ENCODE measurements around the gene FYN.

FYN gene

GRCh38 chr6:111702268-111702667 lies 171.0 kb downstream of the FYN start:
- Mint-ChIP-seq H3K4me1 (ENCODE audit: low read depth) (peaks cover 13% of the 10 kb centered on the region), H3K9me3 (no peaks in the 10 kb centered on the region), H3K36me3 (ENCODE audit: low read depth) (peaks cover 39% of the 10 kb centered on the region), H3K4me3 (no peak overlapping the region), H3K27me3 (ENCODE audit: low read depth) (no peaks in the 10 kb centered on the region), H3K27ac (no peak overlapping the region)
- DNase-seq (ENCODE audit: low spot score) = no peak

GRCh38 chr6:111701146-111701545 lies 172.1 kb downstream of the FYN start:
- Mint-ChIP-seq H3K4me1 (ENCODE audit: low read depth) (peaks cover 13% of the 10 kb centered on the region), H3K9me3 (no peaks in the 10 kb centered on the region), H3K27me3 (ENCODE audit: low read depth) (no peaks in the 10 kb centered on the region), H3K4me3 (no peak overlapping the region), H3K27ac (no peak overlapping the region), H3K36me3 (ENCODE audit: low read depth) (peaks cover 38% of the 10 kb centered on the region)
- DNase-seq (ENCODE audit: low spot score) = no peak

- DNase-seq (ENCODE audit: low spot score) = no peak
- peaks cover 39% of the 10 kb centered on the region for H3K36me3 Mint-ChIP-seq (ENCODE audit: low read depth)
- H3K27ac Mint-ChIP-seq = no peak overlapping the region
- peaks cover 13% of the 10 kb centered on the region for H3K4me1 Mint-ChIP-seq (ENCODE audit: low read depth)
- H3K9me3 Mint-ChIP-seq = no peaks in the 10 kb centered on the region
- no peak overlapping the region for H3K4me3 Mint-ChIP-seq
- no peaks in the 10 kb centered on the region for H3K27me3 Mint-ChIP-seq (ENCODE audit: low read depth)
Measured at GRCh38 chr6:111700135-111700690, 173.0 kb downstream of the FYN start.

- Mint-ChIP-seq H3K36me3 (ENCODE audit: low read depth) (peaks cover 47% of the 10 kb centered on the region), H3K27ac (no peak overlapping the region), H3K4me1 (ENCODE audit: low read depth) (peaks cover 13% of the 10 kb centered on the region), H3K27me3 (ENCODE audit: low read depth) (no peaks in the 10 kb centered on the region), H3K9me3 (no peaks in the 10 kb centered on the region), H3K4me3 (no peak overlapping the region)
- DNase-seq (ENCODE audit: low spot score) = no peak
Measured at GRCh38 chr6:111699123-111699522, 174.1 kb downstream of the FYN start.

- H3K36me3 Mint-ChIP-seq (ENCODE audit: low read depth) = peaks cover 54% of the 10 kb centered on the region
- peaks cover 18% of the 10 kb centered on the region for H3K4me1 Mint-ChIP-seq (ENCODE audit: low read depth)
- DNase-seq (ENCODE audit: low spot score) = no peak
- no peak overlapping the region for H3K4me3 Mint-ChIP-seq
- no peaks in the 10 kb centered on the region for H3K9me3 Mint-ChIP-seq
- H3K27me3 Mint-ChIP-seq (ENCODE audit: low read depth) = no peaks in the 10 kb centered on the region
- H3K27ac Mint-ChIP-seq = no peak overlapping the region
Measured at GRCh38 chr6:111696814-111697213, 176.4 kb downstream of the FYN start.

- DNase-seq (ENCODE audit: low spot score) = no peak
- no peak overlapping the region for H3K4me3 Mint-ChIP-seq
- no peak overlapping the region for H3K27ac Mint-ChIP-seq
- H3K36me3 Mint-ChIP-seq (ENCODE audit: low read depth) = peaks cover 58% of the 10 kb centered on the region
- H3K9me3 Mint-ChIP-seq = no peaks in the 10 kb centered on the region
- no peaks in the 10 kb centered on the region for H3K27me3 Mint-ChIP-seq (ENCODE audit: low read depth)
- peaks cover 5% of the 10 kb centered on the region for H3K4me1 Mint-ChIP-seq (ENCODE audit: low read depth)
Measured at GRCh38 chr6:111692327-111693164, 180.7 kb downstream of the FYN start.

GRCh38 chr6:111691345-111692225 lies 181.7 kb downstream of the FYN start:
- H3K27me3 Mint-ChIP-seq (ENCODE audit: low read depth) = no peaks in the 10 kb centered on the region
- no peak overlapping the region for H3K27ac Mint-ChIP-seq
- peaks cover 5% of the 10 kb centered on the region for H3K4me1 Mint-ChIP-seq (ENCODE audit: low read depth)
- H3K36me3 Mint-ChIP-seq (ENCODE audit: low read depth) = peaks cover 55% of the 10 kb centered on the region
- DNase-seq (ENCODE audit: low spot score) = no peak
- H3K9me3 Mint-ChIP-seq = no peaks in the 10 kb centered on the region
- H3K4me3 Mint-ChIP-seq = no peak overlapping the region

- H3K4me1 Mint-ChIP-seq (ENCODE audit: low read depth) = peaks cover 5% of the 10 kb centered on the region
Measured at GRCh38 chr6:111689946-111690345, 183.3 kb downstream of the FYN start.

GRCh38 chr6:111689419-111689818 lies 183.8 kb downstream of the FYN start:
- Mint-ChIP-seq H3K27me3 (ENCODE audit: low read depth) (no peaks in the 10 kb centered on the region), H3K9me3 (no peaks in the 10 kb centered on the region), H3K27ac (no peak overlapping the region), H3K4me1 (ENCODE audit: low read depth) (peaks cover 8% of the 10 kb centered on the region), H3K4me3 (no peak overlapping the region), H3K36me3 (ENCODE audit: low read depth) (peaks cover 58% of the 10 kb centered on the region)
- no peak for DNase-seq (ENCODE audit: low spot score)

More at GRCh38 chr6:111689946-111690345, 183.3 kb downstream of the FYN start:
- no peaks in the 10 kb centered on the region for H3K27me3 Mint-ChIP-seq (ENCODE audit: low read depth)
- peaks cover 58% of the 10 kb centered on the region for H3K36me3 Mint-ChIP-seq (ENCODE audit: low read depth)
- no peak overlapping the region for H3K27ac Mint-ChIP-seq
- no peak overlapping the region for H3K4me3 Mint-ChIP-seq
- H3K9me3 Mint-ChIP-seq = no peaks in the 10 kb centered on the region
- no peak for DNase-seq (ENCODE audit: low spot score)

- H3K36me3 Mint-ChIP-seq (ENCODE audit: low read depth) = peaks cover 53% of the 10 kb centered on the region
- no peaks in the 10 kb centered on the region for H3K27me3 Mint-ChIP-seq (ENCODE audit: low read depth)
- H3K27ac Mint-ChIP-seq = no peak overlapping the region
- peaks cover 18% of the 10 kb centered on the region for H3K4me1 Mint-ChIP-seq (ENCODE audit: low read depth)
- no peak for DNase-seq (ENCODE audit: low spot score)
- H3K9me3 Mint-ChIP-seq = no peaks in the 10 kb centered on the region
- H3K4me3 Mint-ChIP-seq = no peak overlapping the region
Measured at GRCh38 chr6:111688331-111688730, 184.9 kb downstream of the FYN start.

- Mint-ChIP-seq H3K27ac (no peak overlapping the region), H3K4me3 (no peak overlapping the region), H3K4me1 (ENCODE audit: low read depth) (peaks cover 14% of the 10 kb centered on the region), H3K9me3 (no peaks in the 10 kb centered on the region), H3K36me3 (ENCODE audit: low read depth) (peaks cover 48% of the 10 kb centered on the region), H3K27me3 (ENCODE audit: low read depth) (no peaks in the 10 kb centered on the region)
- DNase-seq (ENCODE audit: low spot score) = no peak
Measured at GRCh38 chr6:111687652-111688051, 185.6 kb downstream of the FYN start.

GRCh38 chr6:111686932-111687266 lies 186.4 kb downstream of the FYN start:
- Mint-ChIP-seq H3K4me1 (ENCODE audit: low read depth) (peaks cover 12% of the 10 kb centered on the region), H3K9me3 (no peaks in the 10 kb centered on the region), H3K4me3 (no peak overlapping the region), H3K27ac (no peak overlapping the region), H3K36me3 (ENCODE audit: low read depth) (peaks cover 50% of the 10 kb centered on the region), H3K27me3 (ENCODE audit: low read depth) (no peaks in the 10 kb centered on the region)
- DNase-seq (ENCODE audit: low spot score) = no peak

GRCh38 chr6:111686249-111686931 lies 186.9 kb downstream of the FYN start:
- Mint-ChIP-seq H3K4me3 (no peak overlapping the region), H3K36me3 (ENCODE audit: low read depth) (peaks cover 50% of the 10 kb centered on the region), H3K27me3 (ENCODE audit: low read depth) (no peaks in the 10 kb centered on the region), H3K9me3 (no peaks in the 10 kb centered on the region), H3K4me1 (ENCODE audit: low read depth) (peaks cover 12% of the 10 kb centered on the region), H3K27ac (no peak overlapping the region)
- DNase-seq (ENCODE audit: low spot score) = no peak

All from T-helper 2 cell treated with Interferon-gamma antibody and Interleukin-4, amounts not matched to agents 5 μg/mL and 100 μg/mL, for 36 hours (primary cell).